HL-60/S4 (cell line): ENCODE data around the gene FGFR1OP2.
"Not testable (repeated sequence)": the region's sequence is repeated elsewhere in the genome, so short reads cannot be mapped to it uniquely, and the experiment has no call there.

ENCODE experiments used
- in situ Hi-C: fragments of 300-500 bp; cut with MboI; formaldehyde crosslinking; loops from 2 replicates; pipeline ENCODE4 v1.14.3; 2022; ENCODE audit warnings: low sequenced_read_pairs

FGFR1OP2 gene

GRCh38 chr12:26937863-26938700 is at the start of gene FGFR1OP2, which contains the start of gene INTS13:
Gene FGFR1OP2 (plus strand): TSS chr12:26938470. CDS start chr12:26954159, 15,689 bp downstream.
Gene INTS13 (minus strand): TSS chr12:26937981. CDS start chr12:26936803, 1,178 bp downstream.
- in situ Hi-C loops, result no loop called here

- in situ Hi-C loops, result no loop called here
Measured at GRCh38 chr12:26890784-26891183, 47.5 kb upstream of the FGFR1OP2 start.

- in situ Hi-C loops, result no loop called here
Measured at GRCh38 chr12:26891704-26892103, 46.6 kb upstream of the FGFR1OP2 start.

GRCh38 chr12:26895672-26896071 is 42.6 kb upstream of the FGFR1OP2 start:
- in situ Hi-C loops, result no loop called here

- in situ Hi-C loops, result no loop called here
Measured at GRCh38 chr12:26896913-26897312, 41.4 kb upstream of the FGFR1OP2 start.

GRCh38 chr12:26903396-26903795 is 34.9 kb upstream of the FGFR1OP2 start:
- in situ Hi-C loops, result not testable (repeated sequence)

GRCh38 chr12:26906024-26906423 is 32.2 kb upstream of the FGFR1OP2 start:
- in situ Hi-C loops, result no loop called here

- in situ Hi-C loops, result no loop called here
Measured at GRCh38 chr12:26906704-26907103, 31.6 kb upstream of the FGFR1OP2 start.

GRCh38 chr12:26918321-26919215 is 19.7 kb upstream of the FGFR1OP2 start:
- in situ Hi-C loops, result no loop called here

- in situ Hi-C loops, result no loop called here
Measured at GRCh38 chr12:26919216-26919555, 19.1 kb upstream of the FGFR1OP2 start.

GRCh38 chr12:26921886-26922285 is 16.4 kb upstream of the FGFR1OP2 start:
- in situ Hi-C loops, result no loop called here

- in situ Hi-C loops, result no loop called here
Measured at GRCh38 chr12:26928661-26929060, 9.6 kb upstream of the FGFR1OP2 start.

GRCh38 chr12:26929590-26929989 is 8.7 kb upstream of the FGFR1OP2 start:
- in situ Hi-C loops, result no loop called here

GRCh38 chr12:26935636-26936378 is 2.5 kb upstream of the FGFR1OP2 start:
- in situ Hi-C loops, result no loop called here

GRCh38 chr12:26936559-26937442 is 1.5 kb upstream of the FGFR1OP2 start:
- in situ Hi-C loops, result no loop called here

- in situ Hi-C loops, result no loop called here
Measured at GRCh38 chr12:26937443-26937862, 817 bp upstream of the FGFR1OP2 start.

GRCh38 chr12:26938701-26939062 is 412 bp downstream of the FGFR1OP2 start:
- in situ Hi-C loops, result no loop called here

- in situ Hi-C loops, result no loop called here
Measured at GRCh38 chr12:26939192-26939832, 1.0 kb downstream of the FGFR1OP2 start.

GRCh38 chr12:26939953-26940352 is 1.7 kb downstream of the FGFR1OP2 start:
- in situ Hi-C loops, result no loop called here
